ENCODE results near the gene PAGR1. TPM values are rescaled to one million over a fixed set of nuclear protein-coding genes. Genes with fewer than 3 reads are reported as not detected.

The PAGR1 gene
- total and polyA plus RNA-seq, 2 of the 13 experiments (the other 11 are each of a cell fraction or from before 2014, with no cell fraction given) = 9.8 to 66.4 TPM

GRCh38 chr16:29862884-29863668, 47.1 kb downstream of the PAGR1 start, which contains the start of gene CDIPT (continued):
- peak; percentile 91 for TF ChIP-seq DZIP1 (CRISPR knock-in tag; IDR thresholded peaks at IDR 0.05)
- TF ChIP-seq ZNF333 (CRISPR knock-in tag; IDR thresholded peaks at IDR 0.05; ENCODE audit: borderline replicate concordance) = peak; percentile 51; the same call in 1 of the 2 replicates
- TF ChIP-seq ZBTB7B (CRISPR knock-in tag; IDR thresholded peaks at IDR 0.05) = peak; percentile 61; the same call in 1 of the 2 replicates
- no peak for TF ChIP-seq TCF7L2 (IDR thresholded peaks at IDR 0.05; ENCODE audit: low read depth, low read length)
- no peak for TF ChIP-seq ZNF354B (CRISPR knock-in tag; IDR thresholded peaks at IDR 0.05)
- TF ChIP-seq ZNF776 (CRISPR knock-in tag; IDR thresholded peaks at IDR 0.05) = no peak; the same call in 1 of the 2 replicates
- peak; percentile 82 for TF ChIP-seq MAZ (IDR thresholded peaks at IDR 0.05; ENCODE audit: borderline replicate concordance, low read depth, low read length)
- peak; percentile 88; the same call in 1 of the 2 replicates for TF ChIP-seq MAZ (CRISPR knock-in tag; IDR thresholded peaks at IDR 0.05; ENCODE audit: low read depth)
- TF ChIP-seq ZNF772 (CRISPR knock-in tag; IDR thresholded peaks at IDR 0.05) = 0 out of 2 replicates have a peak, but pooled peaks have one; percentile 72
- peak; percentile 26; the same call in 1 of the 2 replicates for TF ChIP-seq CENPT (CRISPR knock-in tag; IDR thresholded peaks at IDR 0.05; ENCODE audit: low read depth)
- no peak for TF ChIP-seq ZBTB46 (CRISPR knock-in tag; IDR thresholded peaks at IDR 0.05; ENCODE audit: borderline replicate concordance)
- TF ChIP-seq KDM5A (IDR thresholded peaks at IDR 0.05; ENCODE audit: borderline replicate concordance, low read length) = peak; percentile 90
- TF ChIP-seq ZFP36L2 (CRISPR knock-in tag; IDR thresholded peaks at IDR 0.05) = no peak
- peak; percentile 94 for TF ChIP-seq JARID2 (CRISPR knock-in tag; IDR thresholded peaks at IDR 0.05; ENCODE audit: insufficient replicate concordance)
- peak; percentile 63; the same call in 1 of the 2 replicates for TF ChIP-seq SOX5 (CRISPR knock-in tag; IDR thresholded peaks at IDR 0.05; ENCODE audit: borderline replicate concordance)
- TF ChIP-seq ZNF124 (CRISPR knock-in tag; IDR thresholded peaks at IDR 0.05) = peak; percentile 92
- peak; percentile 87; the same call in 1 of the 2 replicates for TF ChIP-seq KMT2A (CRISPR knock-in tag; IDR thresholded peaks at IDR 0.05)
- peak; percentile 37; the same call in 1 of the 2 replicates for TF ChIP-seq SIN3B (IDR thresholded peaks at IDR 0.05; ENCODE audit: low read length)
- no peak for TF ChIP-seq EZH2 (conservative IDR thresholded peaks at IDR 0.05; ENCODE audit: low read depth, low read length)
- peak; percentile 99 for TF ChIP-seq ZNF574 (CRISPR knock-in tag; IDR thresholded peaks at IDR 0.05)
- no peak for TF ChIP-seq ZNF761 (CRISPR knock-in tag; conservative IDR thresholded peaks at IDR 0.05)
- no peak for TF ChIP-seq ZNF660 (CRISPR knock-in tag; IDR thresholded peaks at IDR 0.05; ENCODE audit: borderline replicate concordance, low read depth)
- TF ChIP-seq CCAR2 (optimal IDR thresholded peaks at IDR 0.05; ENCODE audit: low read depth, low read length) = peak; percentile 98

All from HepG2 (cell line).